Measurements from ENCODE around the gene SPAG5. TPM values are rescaled to one million over a fixed set of nuclear protein-coding genes. Genes with fewer than 3 reads are reported as not detected.

SPAG5 gene
- total RNA-seq = 1 to 10 TPM; 1.1 to 9.0 (median 4.7) TPM

- TF ChIP-seq CTCF (IDR thresholded peaks at IDR 0.05; ENCODE audit: low read depth) = no peak
These were observed at the start of gene SPAG5 for GRCh38 chr17:28598799-28599310. TSS of gene SPAG5 (minus strand) at chr17:28599025. CDS start at chr17:28598946, 79 bp downstream.

GRCh38 chr17:28646039-28646754 lies 47.4 kb upstream of the SPAG5 start:
- TF ChIP-seq CTCF (IDR thresholded peaks at IDR 0.05; ENCODE audit: low read depth) = no peak

GRCh38 chr17:28645576-28645939 lies 46.7 kb upstream of the SPAG5 start:
- TF ChIP-seq CTCF (IDR thresholded peaks at IDR 0.05; ENCODE audit: low read depth) = no peak

GRCh38 chr17:28644787-28645575 lies 46.2 kb upstream of the SPAG5 start, which contains the start of gene BLTP2:
TSS of gene BLTP2 (minus strand) at chr17:28645158. CDS start at chr17:28645056, 102 bp downstream.
- no peak for TF ChIP-seq CTCF (IDR thresholded peaks at IDR 0.05; ENCODE audit: low read depth)

GRCh38 chr17:28643983-28644786 lies 45.4 kb upstream of the SPAG5 start:
- TF ChIP-seq CTCF (IDR thresholded peaks at IDR 0.05; ENCODE audit: low read depth) = no peak

GRCh38 chr17:28641579-28641978 lies 42.8 kb upstream of the SPAG5 start:
- TF ChIP-seq CTCF (IDR thresholded peaks at IDR 0.05; ENCODE audit: low read depth) = no peak
